ENCODE measurements around the gene DAW1. TPM values are rescaled to one million over a fixed set of nuclear protein-coding genes. Genes with fewer than 3 reads are reported as not detected.

The DAW1 gene
- total RNA-seq, 1 donor from 2014 or later = not detected

GRCh38 chr2:227853204-227853629, 18.2 kb upstream of the DAW1 start:
- H3K4me3 ChIP-seq = no peak overlapping the region
- H3K27ac ChIP-seq = peak overlapping the region in 1 of 2 donors; percentile 44
- TF ChIP-seq CTCF (IDR thresholded peaks at IDR 0.05) = no peak
- H3K9me3 ChIP-seq = no peaks in the 10 kb centered on the region
- peak in 1 of 2 donors; percentile 80 for DNase-seq (ENCODE audit: low spot score in 2 of 2)
- H3K36me3 ChIP-seq = no peaks in the 10 kb centered on the region
- H3K27me3 ChIP-seq = no peaks in the 10 kb centered on the region
- intact Hi-C loops (cut with DNase I) = no loop called here
- peaks cover 0 to 6% of the 10 kb centered on the region in 2 donors for H3K4me1 ChIP-seq

- no peaks in the 10 kb centered on the region for H3K9me3 ChIP-seq
- no peak for DNase-seq (ENCODE audit: low spot score in 2 of 2)
- no peak overlapping the region for H3K4me3 ChIP-seq
- TF ChIP-seq CTCF (IDR thresholded peaks at IDR 0.05) = no peak
- H3K27ac ChIP-seq = peak overlapping the region in 1 of 2 donors; percentile 25
- H3K27me3 ChIP-seq = no peaks in the 10 kb centered on the region
- no peaks in the 10 kb centered on the region for H3K36me3 ChIP-seq
- peaks cover 0 to 6% of the 10 kb centered on the region in 2 donors for H3K4me1 ChIP-seq
- intact Hi-C loops (cut with DNase I) = no loop called here
Observed at GRCh38 chr2:227853765-227854271, 17.6 kb upstream of the DAW1 start.

DNA sequence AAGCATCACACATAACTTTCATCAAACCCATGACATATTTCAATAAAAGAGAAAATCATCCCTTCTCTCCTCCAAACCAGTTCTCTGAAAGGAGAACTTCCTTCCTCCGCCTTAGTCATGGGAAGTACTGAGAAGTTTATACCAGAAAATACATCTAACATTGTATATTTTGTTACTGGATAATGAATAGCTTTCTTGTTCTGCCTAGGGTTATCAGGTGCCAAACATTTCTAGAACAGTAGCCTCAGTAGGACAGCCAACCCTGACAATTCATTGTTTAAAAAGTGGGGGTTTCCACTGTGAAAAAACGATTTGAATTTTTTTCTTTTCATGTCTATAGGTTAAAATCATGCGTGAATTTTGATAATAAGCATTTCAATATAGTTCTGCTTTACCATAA, 16.0 kb upstream of the DAW1 start:
- intact Hi-C loops (cut with DNase I) = no loop called here
- no peak for DNase-seq (ENCODE audit: low spot score in 2 of 2)
- H3K27me3 ChIP-seq = no peaks in the 10 kb centered on the region
- no peak for TF ChIP-seq CTCF (IDR thresholded peaks at IDR 0.05)
- no peak overlapping the region for H3K4me3 ChIP-seq
- H3K27ac ChIP-seq = no peak overlapping the region
- H3K4me1 ChIP-seq = peaks cover 4 to 12% of the 10 kb centered on the region in 2 donors
- no peaks in the 10 kb centered on the region for H3K9me3 ChIP-seq
- no peaks in the 10 kb centered on the region for H3K36me3 ChIP-seq

DNA sequence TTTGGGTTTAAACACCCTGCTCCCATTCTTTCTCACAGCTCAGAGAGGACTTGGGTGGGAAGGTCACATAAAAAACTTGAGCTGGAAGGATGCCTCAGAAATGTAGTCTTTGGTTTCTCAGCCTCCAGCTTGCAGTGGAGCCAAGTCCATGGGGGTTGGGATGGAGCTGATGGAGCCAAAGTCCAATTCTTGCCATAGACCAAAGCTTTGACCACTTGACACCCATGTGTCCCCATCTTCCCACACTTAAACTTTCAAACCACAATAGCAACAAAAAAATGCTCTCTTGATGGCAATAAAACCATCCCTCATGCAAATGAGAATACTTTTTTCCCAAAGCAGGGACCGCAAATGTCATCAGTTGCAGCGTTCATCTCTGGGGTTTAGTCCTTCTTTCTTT, 14.7 kb upstream of the DAW1 start:
- DNase-seq (ENCODE audit: low spot score in 2 of 2) = no peak
- TF ChIP-seq CTCF (IDR thresholded peaks at IDR 0.05) = no peak
- peaks cover 4 to 24% of the 10 kb centered on the region in 2 donors for H3K4me1 ChIP-seq
- no peaks in the 10 kb centered on the region for H3K9me3 ChIP-seq
- no peaks in the 10 kb centered on the region for H3K27me3 ChIP-seq
- intact Hi-C loops (cut with DNase I) = no loop called here
- no peaks in the 10 kb centered on the region for H3K36me3 ChIP-seq
- H3K4me3 ChIP-seq = no peak overlapping the region
- H3K27ac ChIP-seq = no peak overlapping the region

DNA sequence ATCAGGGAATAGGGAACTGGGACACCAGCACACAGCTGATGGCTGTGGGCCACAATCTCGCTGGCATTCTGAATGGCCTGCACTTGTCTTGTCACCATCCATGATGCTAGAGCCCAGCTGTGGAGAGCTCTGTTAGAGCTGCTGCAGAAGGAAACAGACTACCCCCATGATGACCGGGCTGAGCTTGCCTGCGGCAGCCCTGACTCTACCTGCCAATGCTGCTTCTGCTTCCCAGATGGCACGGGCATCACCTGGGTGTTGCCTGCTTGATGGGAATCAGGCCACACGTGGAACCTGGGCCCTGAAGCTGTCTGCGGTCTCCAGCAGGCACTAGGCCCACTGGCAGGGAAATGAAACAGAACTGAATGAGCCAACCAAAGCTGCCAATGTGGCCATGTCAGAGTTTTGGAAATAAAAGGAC, 11.2 kb upstream of the DAW1 start:
- Histone ChIP-seq H3K9me3 (no peaks in the 10 kb centered on the region), H3K27me3 (no peaks in the 10 kb centered on the region), H3K4me3 (no peak overlapping the region), H3K36me3 (no peaks in the 10 kb centered on the region), H3K27ac (peak overlapping the region; percentile 69 to 89), H3K4me1 (peaks cover 13 to 37% of the 10 kb centered on the region in 2 donors)
- peak in 1 of 2 donors; percentile 72 for DNase-seq (ENCODE audit: low spot score in 2 of 2)
- TF ChIP-seq CTCF (IDR thresholded peaks at IDR 0.05) = no peak
- intact Hi-C loops (cut with DNase I) = no loop called here

GRCh38 chr2:227861011-227861410, 10.4 kb upstream of the DAW1 start:
- no peaks in the 10 kb centered on the region for H3K27me3 ChIP-seq

More at GRCh38 chr2:227861011-227861410, 10.4 kb upstream of the DAW1 start:
- no peak for DNase-seq (ENCODE audit: low spot score in 2 of 2)
- H3K36me3 ChIP-seq = no peaks in the 10 kb centered on the region
- H3K27ac ChIP-seq = peak overlapping the region; percentile 69 to 89
- no peak overlapping the region for H3K4me3 ChIP-seq
- no peak for TF ChIP-seq CTCF (IDR thresholded peaks at IDR 0.05)
- intact Hi-C loops (cut with DNase I) = no loop called here
- H3K9me3 ChIP-seq = no peaks in the 10 kb centered on the region
- peaks cover 13 to 37% of the 10 kb centered on the region in 2 donors for H3K4me1 ChIP-seq
